Calu3 (cell line): ENCODE measurements around the gene FDXR. TPM values are rescaled to one million over a fixed set of nuclear protein-coding genes. Genes with fewer than 3 reads are reported as not detected.

Experiments used
- BruUV-seq: library from RNA; stranded (reverse); fragments of 400-500 nt; replicated peaks from 2 replicates; lab custom pipeline; 2021; lab: Mats Ljungman, UMichigan
- CTCF ChIA-PET: fragments of 300-600 bp; sonication (Branson Sonifier 250); formaldehyde crosslinking; loops from one replicate; lab custom pipeline; 2022; ENCODE audit warnings: antibody characterized with exemption; lab: Charles Lee
- DNase-seq: peaks from one replicate; pipeline ENCODE4 v3.0.0; 2022
- H3K27ac Mint-ChIP-seq: one replicate; pipeline ENCODE4 v1.8.0; 2022; ENCODE audit warnings: mixed read lengths; ENCODE audit not compliant: unreplicated experiment
- H3K27me3 Mint-ChIP-seq: one replicate; pipeline ENCODE4 v1.8.0; 2022; ENCODE audit warnings: mixed read lengths; ENCODE audit not compliant: unreplicated experiment
- H3K36me3 Mint-ChIP-seq: one replicate; pipeline ENCODE4 v1.8.0; 2022; ENCODE audit warnings: mild to moderate bottlenecking, moderate library complexity, mixed read lengths; ENCODE audit not compliant: insufficient read depth, unreplicated experiment
- H3K4me1 Mint-ChIP-seq: one replicate; pipeline ENCODE4 v1.8.0; 2022; ENCODE audit warnings: mild to moderate bottlenecking, low read depth, mixed read lengths; ENCODE audit not compliant: unreplicated experiment
- H3K4me3 Mint-ChIP-seq: one replicate; pipeline ENCODE4 v1.8.0; 2022; ENCODE audit warnings: mild to moderate bottlenecking, low read depth, moderate library complexity, mixed read lengths; ENCODE audit not compliant: unreplicated experiment
- H3K9me3 Mint-ChIP-seq: one replicate; pipeline ENCODE4 v1.8.0; 2022; ENCODE audit warnings: low read depth, mixed read lengths; ENCODE audit not compliant: unreplicated experiment
- intact Hi-C: fragments of 100-400 bp; cut with micrococcal nuclease; formaldehyde crosslinking; loops from one replicate; pipeline ENCODE4 v1.10.0; 2022; ENCODE audit not compliant: unreplicated experiment
- total RNA-seq: library from RNA; stranded (reverse); gene quantifications from 2 replicates; pipeline ENCODE4 v1.2.3, GENCODE V29; 2022
- TF ChIP-seq, protein P1 (sequence below): fragments of 200-600 bp; IDR thresholded peaks from one replicate; pipeline ENCODE4 v1.8.0; 2022; ENCODE audit warnings: antibody characterized with exemption; ENCODE audit not compliant: unreplicated experiment

FDXR gene
- total RNA-seq, 1 experiment from 2014 or later: 8.4 TPM

DNA sequence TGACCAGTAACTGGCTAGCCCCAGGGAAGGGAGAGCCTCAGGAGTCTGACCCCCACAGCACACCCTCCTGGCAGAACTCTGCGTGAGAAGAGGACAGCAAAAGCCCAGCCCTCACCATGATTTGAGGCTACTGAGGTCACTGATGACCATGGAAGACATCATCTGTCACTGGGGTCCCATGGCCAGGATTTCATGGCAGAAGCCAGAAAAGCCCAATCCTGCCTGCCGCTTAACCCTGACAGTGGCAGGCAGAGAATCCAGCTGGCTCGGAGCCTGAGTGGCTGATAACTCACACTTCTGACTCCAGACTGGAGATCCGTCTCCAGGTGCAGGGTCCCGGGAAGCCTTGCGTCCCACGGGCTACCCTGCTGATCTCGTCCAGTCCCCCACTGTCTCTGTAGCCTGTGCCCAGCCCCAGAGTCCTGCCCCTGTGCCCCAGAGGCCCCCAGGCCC, 30.6 kb downstream of the FDXR start:
- no peaks in the 10 kb centered on the region for H3K9me3 Mint-ChIP-seq
- TF ChIP-seq, protein P1, sequence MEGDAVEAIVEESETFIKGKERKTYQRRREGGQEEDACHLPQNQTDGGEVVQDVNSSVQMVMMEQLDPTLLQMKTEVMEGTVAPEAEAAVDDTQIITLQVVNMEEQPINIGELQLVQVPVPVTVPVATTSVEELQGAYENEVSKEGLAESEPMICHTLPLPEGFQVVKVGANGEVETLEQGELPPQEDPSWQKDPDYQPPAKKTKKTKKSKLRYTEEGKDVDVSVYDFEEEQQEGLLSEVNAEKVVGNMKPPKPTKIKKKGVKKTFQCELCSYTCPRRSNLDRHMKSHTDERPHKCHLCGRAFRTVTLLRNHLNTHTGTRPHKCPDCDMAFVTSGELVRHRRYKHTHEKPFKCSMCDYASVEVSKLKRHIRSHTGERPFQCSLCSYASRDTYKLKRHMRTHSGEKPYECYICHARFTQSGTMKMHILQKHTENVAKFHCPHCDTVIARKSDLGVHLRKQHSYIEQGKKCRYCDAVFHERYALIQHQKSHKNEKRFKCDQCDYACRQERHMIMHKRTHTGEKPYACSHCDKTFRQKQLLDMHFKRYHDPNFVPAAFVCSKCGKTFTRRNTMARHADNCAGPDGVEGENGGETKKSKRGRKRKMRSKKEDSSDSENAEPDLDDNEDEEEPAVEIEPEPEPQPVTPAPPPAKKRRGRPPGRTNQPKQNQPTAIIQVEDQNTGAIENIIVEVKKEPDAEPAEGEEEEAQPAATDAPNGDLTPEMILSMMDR: no peak
- no peaks in the 10 kb centered on the region for H3K4me1 Mint-ChIP-seq
- H3K27ac Mint-ChIP-seq: no peak overlapping the region
- peaks cover 16% of the 10 kb centered on the region for H3K36me3 Mint-ChIP-seq
- BruUV-seq: no TSS peak
- intact Hi-C loops: no loop called here
- no peak for DNase-seq
- H3K4me3 Mint-ChIP-seq: peak overlapping the region; percentile 49
- H3K27me3 Mint-ChIP-seq: peaks cover 14% of the 10 kb centered on the region
- CTCF ChIA-PET: interaction anchor here (0.6 to 1.2 kb wide), 5 partner anchors 14 to 115 kb away, joined by 3 to 7 read pairs (median 3); no protein-coding TSS in a partner anchor

DNA sequence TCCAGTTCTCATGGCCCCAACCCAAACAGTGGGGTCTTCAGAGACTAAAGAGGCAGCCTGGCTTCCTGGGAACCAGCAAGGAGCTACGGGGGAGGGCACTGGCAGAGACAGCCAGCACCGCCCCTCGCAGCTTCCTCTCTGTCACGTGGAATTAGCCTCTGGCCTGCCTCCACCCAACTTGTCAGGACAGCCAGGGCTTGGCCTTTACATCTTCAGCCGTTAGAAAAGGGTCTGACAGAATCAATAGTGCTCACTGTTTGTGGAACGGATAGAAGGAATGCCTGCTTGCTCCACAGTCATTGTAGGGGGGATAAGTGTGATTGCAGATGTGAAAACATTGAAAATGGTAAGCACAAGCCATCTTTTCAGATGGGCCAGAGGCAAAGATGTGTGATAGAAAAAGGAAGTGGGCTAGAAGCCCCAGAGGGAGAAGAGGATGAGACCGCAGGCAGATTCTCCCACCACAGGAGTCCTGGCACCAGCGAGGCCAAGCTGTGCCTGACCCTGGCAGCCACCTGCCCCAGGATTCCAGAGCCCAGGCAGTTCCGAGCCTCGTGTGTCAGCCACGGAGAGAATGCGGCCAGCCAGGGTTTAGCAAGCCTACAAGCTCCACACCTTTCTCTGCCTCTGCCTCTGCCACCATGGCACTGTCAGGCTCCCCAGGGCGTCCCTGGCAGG, 31.7 kb downstream of the FDXR start:
- Mint-ChIP-seq H3K9me3 (no peaks in the 10 kb centered on the region), H3K36me3 (peaks cover 16% of the 10 kb centered on the region), H3K4me3 (no peak overlapping the region), H3K27me3 (peaks cover 14% of the 10 kb centered on the region), H3K4me1 (no peaks in the 10 kb centered on the region), H3K27ac (no peak overlapping the region)
- no peak for DNase-seq
- intact Hi-C loops: no loop called here
- CTCF ChIA-PET: no interaction called here
- no TSS peak for BruUV-seq
- TF ChIP-seq, protein P1: no peak

DNA sequence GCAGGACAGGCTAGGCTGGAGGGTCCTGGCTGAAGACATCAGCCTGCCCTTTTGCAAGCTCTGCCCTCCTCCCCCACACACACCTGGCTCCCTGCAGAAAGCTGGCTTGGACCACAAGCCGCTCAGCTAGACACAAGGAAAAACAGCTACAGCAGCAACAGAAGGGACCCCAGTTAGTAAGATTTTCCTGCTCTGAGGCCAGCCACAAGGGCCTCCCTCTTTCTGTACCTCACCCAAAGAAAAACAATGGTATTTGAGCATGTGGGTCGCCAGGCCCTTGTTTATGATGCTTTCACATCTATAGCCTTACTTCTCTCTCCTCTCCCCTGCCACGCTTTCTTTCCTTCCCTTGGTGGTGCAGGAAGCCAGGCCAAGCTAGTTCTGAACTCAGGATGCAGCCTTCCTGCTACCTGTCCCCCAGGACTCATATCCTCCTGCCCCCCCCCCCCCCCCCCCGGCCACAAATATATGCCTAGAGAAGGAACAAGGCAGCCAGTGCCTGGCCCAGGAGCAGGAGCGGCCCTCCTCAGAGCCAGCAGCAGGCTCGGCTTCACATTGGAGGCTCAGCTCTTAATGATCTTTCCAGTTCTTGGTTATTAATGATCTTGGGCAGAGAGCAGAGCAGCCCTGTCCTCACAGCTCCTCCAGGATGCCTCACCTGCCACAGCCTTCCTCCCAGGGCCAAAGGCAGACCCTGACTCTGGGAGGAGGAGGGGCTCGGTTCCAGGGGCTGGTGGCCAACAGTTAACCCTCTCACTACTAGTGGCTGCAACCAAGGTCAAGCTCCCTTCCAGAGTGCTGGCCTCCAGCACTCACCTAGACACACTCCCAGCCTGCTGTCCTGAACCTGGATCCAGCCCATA, 32.6 kb downstream of the FDXR start:
- no peaks in the 10 kb centered on the region for H3K9me3 Mint-ChIP-seq
- no TSS peak for BruUV-seq

GRCh38 chr17:74838274-74838673, 34.5 kb downstream of the FDXR start:
- H3K4me3 Mint-ChIP-seq: no peak overlapping the region
- no peak overlapping the region for H3K27ac Mint-ChIP-seq
- no peak for DNase-seq
- peaks cover 14% of the 10 kb centered on the region for H3K27me3 Mint-ChIP-seq
- TF ChIP-seq, protein P1: no peak
- H3K36me3 Mint-ChIP-seq: peaks cover 16% of the 10 kb centered on the region
- intact Hi-C loops: no loop called here
- BruUV-seq: no TSS peak
- no peaks in the 10 kb centered on the region for H3K9me3 Mint-ChIP-seq
- CTCF ChIA-PET: no interaction called here
- H3K4me1 Mint-ChIP-seq: no peaks in the 10 kb centered on the region

More for the DNA sequence above, 32.6 kb downstream of the FDXR start:
- H3K27me3 Mint-ChIP-seq: peaks cover 14% of the 10 kb centered on the region
- TF ChIP-seq, protein P1: no peak
- DNase-seq: no peak
- no peaks in the 10 kb centered on the region for H3K4me1 Mint-ChIP-seq
- intact Hi-C loops: no loop called here
- CTCF ChIA-PET: no interaction called here
- H3K4me3 Mint-ChIP-seq: no peak overlapping the region
- peaks cover 16% of the 10 kb centered on the region for H3K36me3 Mint-ChIP-seq
- peak overlapping the region; percentile 59 for H3K27ac Mint-ChIP-seq
